ENCODE measurements around the gene GID8. TPM values are rescaled to one million over a fixed set of nuclear protein-coding genes. Genes with fewer than 3 reads are reported as not detected.

The GID8 gene
- total RNA-seq, 1 experiment from 2014 or later, result 35.6 TPM

DNA sequence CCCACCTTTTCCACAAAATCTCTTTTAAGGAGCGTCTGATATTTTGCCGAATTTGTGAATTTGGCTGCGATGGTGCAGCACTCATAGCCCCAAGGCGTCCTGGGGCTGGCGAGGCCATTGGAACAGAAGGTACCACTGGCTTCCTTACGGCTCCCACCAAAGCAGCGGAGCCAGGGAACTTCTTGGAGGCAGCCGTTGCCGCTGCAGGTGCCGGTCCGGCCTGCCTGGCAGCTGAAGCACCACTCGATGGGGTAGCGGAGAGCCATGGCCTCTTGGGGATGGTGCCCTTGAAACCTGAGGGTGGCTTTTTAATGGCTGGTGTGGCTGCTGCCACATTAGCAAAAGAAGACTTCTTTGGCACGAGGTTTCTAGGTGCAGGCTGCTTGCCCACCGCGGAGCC is 41.4 kb upstream of the GID8 start:
- Histone ChIP-seq H3K36me3 (ENCODE audit: control insufficient read depth in 1 of 2, insufficient read depth in 2 of 2, low read length in 2 of 2) (peaks cover 42 to 45% of the 10 kb centered on the region in 2 experiments), H3K9me3 (ENCODE audit: control insufficient read depth in 1 of 2, insufficient read depth in 1 of 2, low read depth in 1 of 2, low read length in 2 of 2) (no peaks in the 10 kb centered on the region), H3K27ac (ENCODE audit: low read depth, low read length) (no peak overlapping the region), H3K4me2 (ENCODE audit: low read length) (no peak overlapping the region), H3K9me2 (ENCODE audit: insufficient read depth) (no peaks in the 10 kb centered on the region), H3K4me3 (replicated peaks in 1 of 2; ENCODE audit: low read depth in 1 of 2, low read length in 2 of 2) (no peak overlapping the region), H3K27me3 (ENCODE audit: insufficient read depth, low read length) (no peaks in the 10 kb centered on the region), H3K79me2 (ENCODE audit: insufficient read depth, low read length) (no peaks in the 10 kb centered on the region), H4K20me1 (ENCODE audit: insufficient read depth) (no peaks in the 10 kb centered on the region; the same call in 1 of the 2 replicates), H3K4me1 (ENCODE audit: control insufficient read depth in 1 of 2, insufficient read depth in 2 of 2, low read length in 2 of 2) (peaks cover 5 to 18% of the 10 kb centered on the region in 2 experiments; a peak in 3 of 4 replicates), H3K9ac (ENCODE audit: low read length) (no peak overlapping the region), H2AFZ (ENCODE audit: low read depth, low read length, poor library complexity, severe bottlenecking) (no peak overlapping the region)
- no peak for DNase-seq (ENCODE audit: low read depth, low spot score)
- BruUV-seq (replicated peaks), result no TSS peak
- intact Hi-C loops (cut with micrococcal nuclease), result no loop called here
- POLR2A ChIA-PET, result no interaction called here
- no peak for TF ChIP-seq RAD21 (IDR thresholded peaks at IDR 0.05; ENCODE audit: low read depth)
- TF ChIP-seq, protein P1, sequence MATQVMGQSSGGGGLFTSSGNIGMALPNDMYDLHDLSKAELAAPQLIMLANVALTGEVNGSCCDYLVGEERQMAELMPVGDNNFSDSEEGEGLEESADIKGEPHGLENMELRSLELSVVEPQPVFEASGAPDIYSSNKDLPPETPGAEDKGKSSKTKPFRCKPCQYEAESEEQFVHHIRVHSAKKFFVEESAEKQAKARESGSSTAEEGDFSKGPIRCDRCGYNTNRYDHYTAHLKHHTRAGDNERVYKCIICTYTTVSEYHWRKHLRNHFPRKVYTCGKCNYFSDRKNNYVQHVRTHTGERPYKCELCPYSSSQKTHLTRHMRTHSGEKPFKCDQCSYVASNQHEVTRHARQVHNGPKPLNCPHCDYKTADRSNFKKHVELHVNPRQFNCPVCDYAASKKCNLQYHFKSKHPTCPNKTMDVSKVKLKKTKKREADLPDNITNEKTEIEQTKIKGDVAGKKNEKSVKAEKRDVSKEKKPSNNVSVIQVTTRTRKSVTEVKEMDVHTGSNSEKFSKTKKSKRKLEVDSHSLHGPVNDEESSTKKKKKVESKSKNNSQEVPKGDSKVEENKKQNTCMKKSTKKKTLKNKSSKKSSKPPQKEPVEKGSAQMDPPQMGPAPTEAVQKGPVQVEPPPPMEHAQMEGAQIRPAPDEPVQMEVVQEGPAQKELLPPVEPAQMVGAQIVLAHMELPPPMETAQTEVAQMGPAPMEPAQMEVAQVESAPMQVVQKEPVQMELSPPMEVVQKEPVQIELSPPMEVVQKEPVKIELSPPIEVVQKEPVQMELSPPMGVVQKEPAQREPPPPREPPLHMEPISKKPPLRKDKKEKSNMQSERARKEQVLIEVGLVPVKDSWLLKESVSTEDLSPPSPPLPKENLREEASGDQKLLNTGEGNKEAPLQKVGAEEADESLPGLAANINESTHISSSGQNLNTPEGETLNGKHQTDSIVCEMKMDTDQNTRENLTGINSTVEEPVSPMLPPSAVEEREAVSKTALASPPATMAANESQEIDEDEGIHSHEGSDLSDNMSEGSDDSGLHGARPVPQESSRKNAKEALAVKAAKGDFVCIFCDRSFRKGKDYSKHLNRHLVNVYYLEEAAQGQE (IDR thresholded peaks at IDR 0.05; ENCODE audit: low read depth), result no peak
- no peak for TF ChIP-seq EZH2 (IDR thresholded peaks at IDR 0.05)
- no peak for TF ChIP-seq JUND (IDR thresholded peaks at IDR 0.05)
- no peak for TF ChIP-seq POLR2A (IDR thresholded peaks at IDR 0.05; ENCODE audit: borderline replicate concordance, extremely low read depth, insufficient read depth, insufficient read length)
- no peak for TF ChIP-seq SP1 (IDR thresholded peaks at IDR 0.05; ENCODE audit: low read depth)
- TF ChIP-seq EZH2phosphoT487 (IDR thresholded peaks at IDR 0.05; ENCODE audit: borderline replicate concordance), result no peak
- TF ChIP-seq, protein P2, sequence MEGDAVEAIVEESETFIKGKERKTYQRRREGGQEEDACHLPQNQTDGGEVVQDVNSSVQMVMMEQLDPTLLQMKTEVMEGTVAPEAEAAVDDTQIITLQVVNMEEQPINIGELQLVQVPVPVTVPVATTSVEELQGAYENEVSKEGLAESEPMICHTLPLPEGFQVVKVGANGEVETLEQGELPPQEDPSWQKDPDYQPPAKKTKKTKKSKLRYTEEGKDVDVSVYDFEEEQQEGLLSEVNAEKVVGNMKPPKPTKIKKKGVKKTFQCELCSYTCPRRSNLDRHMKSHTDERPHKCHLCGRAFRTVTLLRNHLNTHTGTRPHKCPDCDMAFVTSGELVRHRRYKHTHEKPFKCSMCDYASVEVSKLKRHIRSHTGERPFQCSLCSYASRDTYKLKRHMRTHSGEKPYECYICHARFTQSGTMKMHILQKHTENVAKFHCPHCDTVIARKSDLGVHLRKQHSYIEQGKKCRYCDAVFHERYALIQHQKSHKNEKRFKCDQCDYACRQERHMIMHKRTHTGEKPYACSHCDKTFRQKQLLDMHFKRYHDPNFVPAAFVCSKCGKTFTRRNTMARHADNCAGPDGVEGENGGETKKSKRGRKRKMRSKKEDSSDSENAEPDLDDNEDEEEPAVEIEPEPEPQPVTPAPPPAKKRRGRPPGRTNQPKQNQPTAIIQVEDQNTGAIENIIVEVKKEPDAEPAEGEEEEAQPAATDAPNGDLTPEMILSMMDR (IDR thresholded peaks at IDR 0.05 in 2 of 3, conservative IDR thresholded peaks at IDR 0.05 in 1 of 3; ENCODE audit: borderline replicate concordance in 1 of 3, insufficient read depth in 1 of 3, low read depth in 2 of 3, low read length in 2 of 3), result no peak
- no peak for TF ChIP-seq POLR2AphosphoS5 (IDR thresholded peaks at IDR 0.05; ENCODE audit: low read depth, low read length)
- TF ChIP-seq ZFX (IDR thresholded peaks at IDR 0.05), result no peak
- TF ChIP-seq ELF1 (IDR thresholded peaks at IDR 0.05; ENCODE audit: borderline replicate concordance, low read depth), result no peak
- TF ChIP-seq, protein P3, sequence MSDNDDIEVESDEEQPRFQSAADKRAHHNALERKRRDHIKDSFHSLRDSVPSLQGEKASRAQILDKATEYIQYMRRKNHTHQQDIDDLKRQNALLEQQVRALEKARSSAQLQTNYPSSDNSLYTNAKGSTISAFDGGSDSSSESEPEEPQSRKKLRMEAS (IDR thresholded peaks at IDR 0.05), result no peak
- TF ChIP-seq TCF7L2 (IDR thresholded peaks at IDR 0.05; ENCODE audit: borderline replicate concordance, extremely low read depth, insufficient read depth, insufficient read length), result no peak
- ATAC-seq, result no peak
- CTCF ChIA-PET, result no interaction called here
- RAD21 ChIA-PET (ENCODE audit: low non-redundant PET in 1 of 2, low total read pairs in 2 of 2, uncharacterized antibody in 2 of 2, unreplicated experiment in 2 of 2), result no interaction called here
